Neural crest cell (in vitro differentiated cells): ENCODE results near the gene ZDHHC14. TPM values are rescaled to one million over a fixed set of nuclear protein-coding genes. Genes with fewer than 3 reads are reported as not detected.

Source experiments
- DNase-seq: peaks from one replicate; pipeline ENCODE4 v3.0.0; 2021; ENCODE audit warnings: low read depth, mixed read lengths, low spot score
- H3K27ac Mint-ChIP-seq: one replicate; pipeline ENCODE4 v1.8.0; 2021; ENCODE audit warnings: mild to moderate bottlenecking, mixed read lengths; ENCODE audit not compliant: unreplicated experiment
- H3K27me3 Mint-ChIP-seq: 2 replicates; pipeline ENCODE4 v1.8.0; 2021; ENCODE audit warnings: low read depth, mild to moderate bottlenecking, mixed read lengths
- H3K36me3 Mint-ChIP-seq: 2 replicates; pipeline ENCODE4 v1.8.0; 2021; ENCODE audit warnings: low read depth, mild to moderate bottlenecking, mixed read lengths
- H3K4me1 Mint-ChIP-seq: 2 replicates; pipeline ENCODE4 v1.8.0; 2021; ENCODE audit warnings: mixed read lengths
- H3K4me3 Mint-ChIP-seq: one replicate; pipeline ENCODE4 v1.8.0; 2021; ENCODE audit warnings: mild to moderate bottlenecking, mixed read lengths
- H3K9me3 Mint-ChIP-seq: 2 replicates; pipeline ENCODE4 v1.8.0; 2021; ENCODE audit warnings: mixed read lengths
- CTCF ChIP-seq: fragments of 200-600 bp; sonication (generic); conservative IDR thresholded peaks from 2 replicates; pipeline ENCODE4 v1.5.0; 2021; ENCODE audit warnings: antibody characterized with exemption, mild to moderate bottlenecking
- total RNA-seq: library from RNA; stranded (reverse); gene quantifications from 2 replicates; pipeline ENCODE4 v1.2.1, GENCODE V29; 2021

ZDHHC14 gene
- total RNA-seq, 1 donor from 2014 or later = 5.3 TPM

DNA sequence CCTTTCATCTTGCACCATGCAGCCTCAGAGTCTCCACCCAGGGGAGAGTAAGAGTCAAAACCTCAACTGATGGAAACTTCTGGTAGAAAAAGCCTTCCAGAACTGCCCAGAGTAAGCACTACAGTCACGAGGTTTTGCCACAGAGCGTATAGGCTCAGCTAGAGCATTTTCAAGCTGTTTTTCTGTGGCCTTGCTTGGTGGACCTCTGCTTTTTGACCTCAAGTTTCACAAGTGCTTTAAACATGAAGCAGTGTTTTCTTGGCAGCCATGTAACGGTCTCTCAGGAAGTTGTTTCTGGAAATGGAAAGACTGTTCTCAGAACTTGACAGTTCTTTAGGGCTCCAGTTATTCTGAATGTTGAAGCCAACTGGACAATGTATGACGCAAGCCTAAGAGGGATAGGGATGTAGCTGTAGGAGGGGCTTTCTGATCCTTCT, 146.5 kb downstream of the ZDHHC14 start:
- Mint-ChIP-seq H3K27me3 (no peaks in the 10 kb centered on the region), H3K4me3 (no peak overlapping the region), H3K9me3 (no peaks in the 10 kb centered on the region), H3K36me3 (peaks cover 3% of the 10 kb centered on the region), H3K4me1 (peaks cover 5% of the 10 kb centered on the region), H3K27ac (no peak overlapping the region)
- no peak for TF ChIP-seq CTCF
- DNase-seq = no peak

GRCh38 chr6:157528931-157529653, 148.1 kb downstream of the ZDHHC14 start:
- no peak for TF ChIP-seq CTCF
- no peak overlapping the region for H3K4me3 Mint-ChIP-seq
- H3K27me3 Mint-ChIP-seq = no peaks in the 10 kb centered on the region
- H3K9me3 Mint-ChIP-seq = no peaks in the 10 kb centered on the region
- peaks cover 3% of the 10 kb centered on the region for H3K36me3 Mint-ChIP-seq
- H3K4me1 Mint-ChIP-seq = peaks cover 12% of the 10 kb centered on the region
- no peak for DNase-seq
- no peak overlapping the region for H3K27ac Mint-ChIP-seq

DNA sequence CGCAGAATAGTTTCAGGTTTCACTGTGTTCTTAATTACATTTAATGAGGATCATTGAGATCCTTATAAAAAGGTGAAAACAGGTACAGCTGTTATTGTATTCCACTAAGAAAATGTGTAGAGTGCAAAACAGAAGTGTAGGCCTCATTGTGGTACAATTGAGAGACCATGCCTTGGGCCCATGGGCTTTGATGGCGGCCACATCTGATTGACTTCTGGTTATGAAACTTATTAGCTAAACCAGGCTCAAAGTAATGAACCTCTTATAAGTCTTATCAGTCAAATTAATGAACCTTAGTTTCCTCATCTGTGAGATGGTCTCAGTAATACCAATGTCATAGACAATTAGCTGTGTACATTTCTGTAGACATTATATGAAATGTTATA, 148.7 kb downstream of the ZDHHC14 start:
- no peak for TF ChIP-seq CTCF
- Mint-ChIP-seq H3K4me3 (no peak overlapping the region), H3K27ac (no peak overlapping the region), H3K9me3 (no peaks in the 10 kb centered on the region), H3K27me3 (no peaks in the 10 kb centered on the region), H3K4me1 (peaks cover 12% of the 10 kb centered on the region), H3K36me3 (peaks cover 3% of the 10 kb centered on the region)
- no peak for DNase-seq

DNA sequence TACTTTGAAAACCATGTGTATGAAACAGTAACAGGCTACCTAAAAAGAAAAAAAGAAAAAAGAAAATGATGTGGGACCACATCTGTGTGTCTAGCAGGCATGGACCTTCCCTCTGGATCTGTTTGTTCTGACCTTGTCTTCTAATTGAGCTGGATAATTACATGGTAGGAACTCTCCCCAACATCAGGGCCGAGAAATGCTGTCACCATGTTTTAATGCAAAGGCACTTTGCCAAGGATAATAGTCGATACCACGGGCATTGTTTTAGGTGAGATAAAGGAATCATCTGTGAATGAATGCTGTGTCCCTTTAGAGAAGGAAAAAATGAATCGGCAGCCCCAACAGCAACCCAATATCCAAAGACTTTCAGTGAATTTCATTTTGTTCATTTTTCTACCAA, 149.1 kb downstream of the ZDHHC14 start:
- H3K27me3 Mint-ChIP-seq = no peaks in the 10 kb centered on the region
- H3K4me1 Mint-ChIP-seq = peaks cover 17% of the 10 kb centered on the region
- peaks cover 3% of the 10 kb centered on the region for H3K36me3 Mint-ChIP-seq
- DNase-seq = no peak
- H3K4me3 Mint-ChIP-seq = no peak overlapping the region
- no peaks in the 10 kb centered on the region for H3K9me3 Mint-ChIP-seq
- no peak for TF ChIP-seq CTCF
- no peak overlapping the region for H3K27ac Mint-ChIP-seq

GRCh38 chr6:157530724-157531168, 149.8 kb downstream of the ZDHHC14 start:
- no peaks in the 10 kb centered on the region for H3K27me3 Mint-ChIP-seq
- no peaks in the 10 kb centered on the region for H3K9me3 Mint-ChIP-seq
- H3K4me3 Mint-ChIP-seq = no peak overlapping the region
- no peak overlapping the region for H3K27ac Mint-ChIP-seq
- DNase-seq = no peak
- peaks cover 2% of the 10 kb centered on the region for H3K36me3 Mint-ChIP-seq
- peaks cover 23% of the 10 kb centered on the region for H3K4me1 Mint-ChIP-seq
- no peak for TF ChIP-seq CTCF
